Measurements from ENCODE around the gene UBAC2.

DNA sequence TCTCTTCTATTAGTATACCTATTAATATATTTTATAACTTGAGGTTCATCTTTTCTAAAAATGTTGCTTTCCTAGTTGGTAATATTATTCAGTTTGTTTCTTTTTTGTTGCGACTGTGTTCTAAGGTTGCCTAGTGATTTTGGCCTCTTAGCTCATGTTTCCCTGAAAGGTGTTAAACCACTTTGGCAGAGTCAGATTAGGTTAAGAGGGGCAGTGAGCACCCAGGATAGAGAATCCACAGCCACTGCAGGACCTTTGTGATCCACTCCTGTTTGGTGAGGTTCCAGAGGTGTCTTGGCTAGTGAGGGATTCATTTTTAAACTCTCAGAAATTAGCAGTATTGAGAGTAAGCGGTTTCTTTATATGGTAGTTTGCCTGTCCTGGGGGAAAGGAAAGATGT, 72.5 kb downstream of the UBAC2 start:
- TF ChIP-seq SUZ12 (IDR thresholded peaks at IDR 0.05) (no peak), SP1 (IDR thresholded peaks at IDR 0.05) (no peak), NFRKB (IDR thresholded peaks at IDR 0.05) (no peak), FOXA1 (IDR thresholded peaks at IDR 0.05) (no peak), CTBP1 (IDR thresholded peaks at IDR 0.05; ENCODE audit: borderline replicate concordance) (no peak), LEF1 (IDR thresholded peaks at IDR 0.05; ENCODE audit: borderline replicate concordance) (no peak)
